Loucy (cell line): ENCODE results near the gene SART1.

Experiments used
- CTCF ChIP-seq: fragments of 200-600 bp; sonication (generic); conservative IDR thresholded peaks from 2 replicates; pipeline ENCODE4 v1.5.1; 2014; ENCODE audit warnings: mild to moderate bottlenecking, antibody characterized with exemption, low read length
- EZH2phosphoT487 ChIP-seq: fragments of 200-600 bp; IDR thresholded peaks from 2 replicates; pipeline ENCODE4 v1.6.1; 2018; ENCODE audit warnings: antibody characterized with exemption, mild to moderate bottlenecking, moderate library complexity, borderline replicate concordance

- TF ChIP-seq CTCF (no peak), EZH2phosphoT487 (no peak)
Measured at GRCh38 chr11:65941720-65942310, 19.7 kb upstream of the SART1 start.
